GM18499 (cell line): ENCODE data around the gene CNIH3.

Source experiments
- ATAC-seq: cut with Tn5 transposase; IDR thresholded peaks from one replicate; pipeline ENCODE4 v1.9.1; 2021; ENCODE audit warnings: moderate number of reproducible peaks; ENCODE audit not compliant: insufficient read depth, unreplicated experiment

CNIH3 gene

GRCh38 chr1:224762046-224762445 is 145.9 kb downstream of the CNIH3 start:
- ATAC-seq, result no peak

DNA sequence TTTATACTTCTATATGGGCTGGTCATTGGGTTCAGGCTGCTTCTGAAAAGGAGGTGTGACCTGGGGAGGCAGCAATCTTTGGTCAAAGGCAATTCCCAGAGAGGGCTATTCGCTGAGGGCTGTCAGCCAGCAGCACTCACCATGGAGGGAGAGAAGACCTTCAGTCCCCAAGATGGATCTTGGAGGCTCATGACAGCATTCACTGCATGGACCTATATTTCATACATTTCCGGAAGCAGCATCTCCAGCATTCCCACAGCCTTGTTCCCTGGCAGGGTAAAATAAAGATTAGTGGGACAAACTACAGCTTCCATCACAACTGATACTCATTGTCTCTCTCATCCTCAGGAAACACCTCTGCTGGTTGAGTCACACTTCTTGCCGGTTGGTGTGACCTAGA is 146.6 kb downstream of the CNIH3 start:
- ATAC-seq, result no peak

GRCh38 chr1:224763126-224763775 is 147.1 kb downstream of the CNIH3 start:
- ATAC-seq, result no peak

GRCh38 chr1:224766266-224766665 is 150.1 kb downstream of the CNIH3 start:
- ATAC-seq, result no peak

DNA sequence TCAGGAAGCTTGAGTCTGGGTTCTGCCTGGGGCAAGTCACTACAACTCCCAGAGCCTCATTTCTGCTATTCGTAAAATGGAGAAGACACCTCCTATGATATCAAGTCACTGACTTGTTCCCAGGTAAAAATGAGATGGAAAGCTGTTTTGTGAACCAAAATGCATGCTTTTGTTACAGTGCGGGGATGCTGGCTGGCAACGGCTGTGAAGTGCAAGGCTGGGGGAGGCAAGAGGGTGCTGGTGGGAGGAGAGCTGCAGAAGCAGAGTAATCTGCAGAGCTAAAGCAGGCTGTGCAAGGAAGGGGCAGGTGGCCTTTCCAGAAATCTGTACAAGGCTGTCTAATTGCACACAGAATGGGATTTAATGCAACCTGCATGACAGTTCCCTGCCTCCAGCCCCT is 150.9 kb downstream of the CNIH3 start:
- ATAC-seq, result no peak

DNA sequence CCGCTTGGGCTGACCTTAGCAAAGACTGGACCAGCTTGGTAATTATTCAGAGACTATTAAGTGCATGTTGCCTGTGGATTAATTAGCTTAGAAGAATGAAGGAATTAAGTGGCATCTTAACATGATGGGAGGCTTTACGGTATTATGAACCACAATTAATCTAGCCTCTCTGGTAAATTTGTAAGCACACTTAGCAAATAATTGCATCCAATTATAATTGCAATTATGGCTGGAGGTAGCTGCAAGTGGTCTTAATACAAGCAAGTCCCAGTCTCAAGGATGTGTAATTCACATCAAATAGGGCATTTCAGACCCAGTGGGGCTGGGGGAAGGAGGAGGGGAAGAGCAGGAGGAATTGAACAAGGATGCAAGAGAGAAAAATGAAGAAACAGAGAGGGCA is 151.6 kb downstream of the CNIH3 start:
- ATAC-seq, result no peak

DNA sequence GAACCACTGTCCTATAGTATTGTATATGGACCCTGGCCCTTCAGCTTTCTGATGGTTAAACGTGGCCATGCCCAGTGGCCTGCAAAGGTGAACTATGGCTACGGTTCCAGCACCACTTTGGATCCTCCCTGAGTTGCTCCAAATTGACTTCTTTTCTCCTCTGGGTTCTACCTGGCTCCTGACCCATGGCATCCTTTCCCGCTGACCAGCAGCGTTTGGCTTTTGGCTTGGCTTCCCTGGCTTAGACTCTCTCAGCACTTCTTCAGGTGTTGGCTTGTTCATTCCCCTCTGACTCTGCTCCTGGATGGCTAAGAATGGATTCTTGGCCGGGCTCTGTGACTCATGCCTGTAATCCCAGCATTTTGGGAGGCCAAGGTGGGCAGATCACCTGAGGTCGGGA is 152.9 kb downstream of the CNIH3 start:
- no peak for ATAC-seq

DNA sequence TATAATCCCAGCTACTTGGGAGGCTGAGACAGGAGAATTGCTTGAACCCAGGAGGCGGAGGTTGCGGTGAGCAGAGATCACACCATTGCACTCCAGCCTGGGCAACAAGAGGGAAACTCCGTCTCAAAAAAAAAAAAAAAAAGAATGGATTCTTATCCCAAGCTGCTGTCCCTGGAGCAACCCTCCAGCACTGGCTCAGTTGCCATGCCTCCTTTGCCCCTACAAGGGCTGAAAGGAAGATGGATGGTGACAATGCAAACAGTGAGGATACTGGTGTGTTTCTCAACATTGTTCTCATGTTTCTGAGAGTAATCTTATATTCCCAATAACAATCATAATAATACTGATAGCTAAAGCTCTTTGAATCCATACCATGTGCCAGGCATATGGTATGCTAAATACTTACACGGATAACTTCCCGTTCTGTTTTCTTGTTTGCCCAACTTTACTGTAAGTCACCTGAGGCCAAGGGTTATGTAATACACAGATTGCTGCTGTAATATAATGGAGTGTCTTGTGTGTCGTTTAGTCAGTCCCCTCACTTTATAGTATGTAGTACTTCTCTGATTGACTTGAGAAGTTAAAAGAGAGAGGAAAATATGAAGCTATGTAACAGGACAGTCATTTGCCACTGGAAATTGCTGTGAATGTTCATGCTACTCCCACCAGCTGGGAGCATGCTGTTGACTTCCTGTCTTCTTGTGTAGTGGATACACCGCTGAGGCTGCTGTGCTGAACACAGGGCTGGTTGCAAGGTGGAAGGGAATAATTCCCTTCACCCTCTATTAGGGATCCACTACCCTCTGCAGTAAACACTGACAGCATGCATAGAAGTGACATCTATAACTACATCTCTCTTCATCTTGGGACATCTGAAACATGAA is 153.6 kb downstream of the CNIH3 start:
- ATAC-seq, result no peak

- ATAC-seq, result no peak
Observed at GRCh38 chr1:224770336-224770693, 154.2 kb downstream of the CNIH3 start.

DNA sequence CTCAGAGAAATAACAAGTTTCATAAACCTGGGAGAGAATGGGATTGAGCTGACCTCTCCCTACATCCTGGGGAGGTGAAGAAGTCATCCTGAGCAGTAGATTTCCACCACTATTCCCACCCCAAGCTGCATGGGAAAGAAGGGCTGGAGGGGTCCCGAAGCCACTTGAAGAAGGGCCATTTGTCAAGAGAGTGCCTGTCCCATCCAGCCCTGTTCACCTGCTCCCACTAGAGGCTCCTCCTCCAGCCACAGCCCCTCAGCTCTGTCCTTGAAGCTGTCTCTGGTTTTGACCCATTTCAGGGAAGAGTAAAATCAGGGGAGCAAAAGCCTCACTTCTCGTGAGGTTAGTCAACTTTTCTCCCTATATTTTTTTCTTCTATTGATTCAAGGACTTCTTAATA is 157.5 kb downstream of the CNIH3 start:
- no peak for ATAC-seq

DNA sequence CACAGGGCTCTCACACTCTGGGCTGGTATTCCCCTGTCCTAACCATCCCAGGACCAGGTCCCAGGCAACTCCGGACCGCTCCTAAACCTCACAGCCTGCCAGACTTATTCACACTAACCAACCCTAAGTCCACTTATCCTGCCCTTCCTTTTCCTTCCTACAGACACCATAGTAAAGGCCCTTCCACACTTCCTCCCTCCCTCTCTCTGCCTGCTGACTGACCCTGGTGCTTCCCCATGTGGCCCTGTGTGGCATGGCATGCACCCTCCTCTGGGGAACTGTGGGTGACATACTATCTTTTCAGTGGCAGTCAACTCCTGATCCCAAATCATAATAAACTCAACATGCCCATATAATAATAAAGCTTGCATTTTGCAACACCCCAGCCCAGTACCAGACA is 158.3 kb downstream of the CNIH3 start:
- no peak for ATAC-seq

DNA sequence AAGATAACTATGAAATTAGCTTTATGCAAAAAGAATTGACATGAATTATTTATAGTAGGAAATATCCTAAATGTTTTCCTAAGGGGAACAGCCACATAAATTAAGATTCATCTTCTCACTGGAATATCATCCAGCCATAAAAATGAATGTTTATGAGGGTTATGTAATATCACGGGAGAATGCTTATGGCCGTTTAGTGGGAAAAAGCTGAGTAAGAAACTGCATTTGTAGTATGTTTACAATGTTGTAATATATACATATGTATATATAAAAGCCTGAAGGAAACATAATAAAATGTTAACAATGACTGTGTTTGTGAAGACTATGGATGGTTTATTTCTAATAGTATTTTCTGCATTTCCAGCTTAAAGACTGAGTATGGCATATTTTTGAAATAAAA is 161.1 kb downstream of the CNIH3 start:
- no peak for ATAC-seq

DNA sequence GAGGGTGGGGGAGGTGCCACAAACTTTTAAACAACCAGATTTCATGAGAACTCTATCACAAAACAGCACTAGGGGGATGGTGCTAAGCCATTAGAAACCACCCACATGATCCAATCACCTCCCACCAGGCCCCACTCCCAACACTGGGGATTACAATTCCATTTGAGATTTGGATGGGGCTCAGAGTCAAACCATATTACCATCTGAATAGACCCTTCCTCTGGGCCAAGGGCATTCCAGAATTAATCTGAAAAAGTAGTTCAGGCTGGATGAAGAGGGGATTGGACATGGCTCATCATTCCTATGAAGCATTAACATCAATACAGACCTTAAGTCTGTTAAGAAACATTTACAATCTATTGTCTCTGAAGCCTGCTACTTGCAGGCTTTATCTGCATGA is 163.4 kb downstream of the CNIH3 start:
- ATAC-seq, result no peak

DNA sequence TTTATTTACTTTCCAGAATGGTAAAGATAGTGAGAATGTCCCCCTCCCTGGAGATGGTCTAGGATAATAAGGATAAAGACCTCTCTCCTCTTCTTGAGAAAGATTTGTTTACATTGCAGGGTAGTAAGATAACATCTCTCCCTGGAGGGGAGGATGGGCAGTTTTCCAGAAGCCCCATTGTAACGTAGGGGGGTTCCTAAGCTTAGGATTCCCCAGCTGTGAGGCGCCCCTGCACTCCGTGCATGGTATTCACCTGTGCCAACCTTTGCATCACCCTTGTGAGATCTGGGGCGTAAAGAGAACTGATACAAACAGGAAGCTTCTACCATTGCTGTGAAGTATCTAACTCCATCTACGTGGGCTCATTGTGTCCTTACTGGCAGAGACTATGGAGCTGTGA is 164.6 kb downstream of the CNIH3 start:
- no peak for ATAC-seq

- no peak for ATAC-seq
Observed at GRCh38 chr1:224781800-224782199, 165.7 kb downstream of the CNIH3 start.

- ATAC-seq, result no peak
Observed at GRCh38 chr1:224782281-224783000, 166.3 kb downstream of the CNIH3 start.

DNA sequence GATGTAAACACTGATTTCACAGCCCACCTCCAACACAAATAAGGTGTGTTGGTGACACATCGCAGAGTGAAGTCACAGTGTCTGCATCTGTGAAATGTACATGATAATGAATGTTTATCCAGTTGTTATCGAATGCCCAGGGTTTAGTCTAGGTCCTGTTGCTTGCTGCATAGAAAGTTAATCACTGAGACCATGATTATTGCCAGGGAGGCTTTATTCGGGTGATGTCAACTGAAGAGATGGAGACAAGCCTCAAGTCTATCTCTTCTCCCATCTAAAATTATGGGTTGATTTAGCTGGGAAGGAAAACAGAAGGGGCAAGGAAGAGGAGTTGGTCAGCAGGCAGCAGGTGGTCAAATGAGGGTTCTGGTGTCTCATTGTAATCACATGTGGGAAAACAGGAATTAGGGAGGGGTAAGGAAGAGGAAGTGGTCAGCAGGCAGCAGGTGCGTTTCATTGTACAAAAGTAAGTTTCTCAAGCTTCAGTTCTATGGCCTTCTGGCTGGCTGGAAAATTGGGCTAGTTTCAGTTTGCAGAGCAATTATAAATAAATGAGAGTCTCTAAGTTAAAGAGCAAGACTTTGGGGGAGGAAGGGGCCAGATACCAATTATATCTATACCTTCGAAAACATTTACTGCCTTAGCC is 167.0 kb downstream of the CNIH3 start:
- peak; percentile 59 for ATAC-seq

GRCh38 chr1:224784265-224785039 is 168.3 kb downstream of the CNIH3 start:
- ATAC-seq, result no peak

- ATAC-seq, result no peak
Observed at GRCh38 chr1:224785040-224785328, 168.9 kb downstream of the CNIH3 start.

GRCh38 chr1:224785622-224786021 is 169.5 kb downstream of the CNIH3 start:
- no peak for ATAC-seq
